Cardiac fibroblast (primary cell): ENCODE measurements around the gene PLA2G15.

Source experiments
- DNase-seq, 2 donors: peaks; one replicate each; pipeline versions ENCODE4 v3.0.0 to v3.0.0-alpha.2; 2010; ENCODE audit warnings: low read depth in 2 of 2
- H3K4me3 ChIP-seq, 2 donors: replicated peaks in 1 of 2; 1 replicate in 1 of 2; 2 replicates in 1 of 2; pipeline ENCODE4 v1.5.1; 2011; ENCODE audit warnings: low read depth in 2 of 2, low read length in 2 of 2, mild to moderate bottlenecking in 2 of 2, moderate library complexity in 1 of 2
- TF ChIP-seq, protein P1 (sequence below): IDR thresholded peaks from one replicate; pipeline ENCODE4 v1.5.1; 2011; ENCODE audit warnings: low read depth, mild to moderate bottlenecking, low read length, inconsistent platforms

The PLA2G15 gene

DNA sequence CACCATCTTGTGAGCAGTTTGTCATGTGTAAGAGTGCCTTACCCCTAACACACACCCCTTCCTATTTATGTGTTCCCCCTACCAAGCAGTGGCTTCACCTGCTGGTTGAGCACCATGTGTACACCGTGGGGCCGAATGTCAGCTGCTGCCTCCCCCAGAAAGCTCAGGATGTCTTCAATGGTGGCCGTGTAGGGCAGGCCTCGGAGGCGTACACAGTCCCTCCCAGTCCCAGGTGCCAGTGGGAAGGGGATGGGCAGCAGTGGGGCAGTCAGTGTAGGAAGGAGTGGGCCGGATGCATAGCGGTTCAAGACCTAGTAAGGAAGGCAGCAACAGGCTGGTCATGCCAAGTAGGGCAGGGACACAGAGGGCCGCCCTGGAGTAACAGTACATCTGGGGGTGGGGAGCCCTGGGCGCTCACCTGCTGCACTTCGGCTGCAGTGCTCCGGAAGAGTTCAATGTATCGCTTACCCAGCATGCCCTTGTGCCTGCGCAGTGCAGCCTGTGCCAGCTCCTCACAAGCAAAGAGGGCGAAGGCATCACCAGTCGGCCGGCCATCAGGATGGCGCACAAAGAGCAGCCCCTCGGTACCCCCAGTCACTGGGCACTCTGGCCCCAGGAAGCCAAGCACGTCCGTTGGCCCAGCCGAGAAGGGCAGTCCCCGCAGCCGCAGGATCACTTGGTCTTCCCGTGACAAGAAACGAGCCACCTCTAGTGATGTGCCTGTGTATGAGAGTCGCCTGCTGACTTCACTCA lies 13.6 kb upstream of the PLA2G15 start:
- no peak overlapping the region for H3K4me3 ChIP-seq
- no peak for DNase-seq
- TF ChIP-seq, protein P1, sequence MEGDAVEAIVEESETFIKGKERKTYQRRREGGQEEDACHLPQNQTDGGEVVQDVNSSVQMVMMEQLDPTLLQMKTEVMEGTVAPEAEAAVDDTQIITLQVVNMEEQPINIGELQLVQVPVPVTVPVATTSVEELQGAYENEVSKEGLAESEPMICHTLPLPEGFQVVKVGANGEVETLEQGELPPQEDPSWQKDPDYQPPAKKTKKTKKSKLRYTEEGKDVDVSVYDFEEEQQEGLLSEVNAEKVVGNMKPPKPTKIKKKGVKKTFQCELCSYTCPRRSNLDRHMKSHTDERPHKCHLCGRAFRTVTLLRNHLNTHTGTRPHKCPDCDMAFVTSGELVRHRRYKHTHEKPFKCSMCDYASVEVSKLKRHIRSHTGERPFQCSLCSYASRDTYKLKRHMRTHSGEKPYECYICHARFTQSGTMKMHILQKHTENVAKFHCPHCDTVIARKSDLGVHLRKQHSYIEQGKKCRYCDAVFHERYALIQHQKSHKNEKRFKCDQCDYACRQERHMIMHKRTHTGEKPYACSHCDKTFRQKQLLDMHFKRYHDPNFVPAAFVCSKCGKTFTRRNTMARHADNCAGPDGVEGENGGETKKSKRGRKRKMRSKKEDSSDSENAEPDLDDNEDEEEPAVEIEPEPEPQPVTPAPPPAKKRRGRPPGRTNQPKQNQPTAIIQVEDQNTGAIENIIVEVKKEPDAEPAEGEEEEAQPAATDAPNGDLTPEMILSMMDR, result no peak

GRCh38 chr16:68232335-68232734 lies 12.8 kb upstream of the PLA2G15 start:
- no peak overlapping the region for H3K4me3 ChIP-seq
- TF ChIP-seq, protein P1, result no peak
- DNase-seq, result no peak

- TF ChIP-seq, protein P1, result no peak
- DNase-seq, result no peak
- H3K4me3 ChIP-seq, result no peak overlapping the region
These were observed 11.9 kb upstream of the PLA2G15 start for GRCh38 chr16:68233085-68233834.

DNA sequence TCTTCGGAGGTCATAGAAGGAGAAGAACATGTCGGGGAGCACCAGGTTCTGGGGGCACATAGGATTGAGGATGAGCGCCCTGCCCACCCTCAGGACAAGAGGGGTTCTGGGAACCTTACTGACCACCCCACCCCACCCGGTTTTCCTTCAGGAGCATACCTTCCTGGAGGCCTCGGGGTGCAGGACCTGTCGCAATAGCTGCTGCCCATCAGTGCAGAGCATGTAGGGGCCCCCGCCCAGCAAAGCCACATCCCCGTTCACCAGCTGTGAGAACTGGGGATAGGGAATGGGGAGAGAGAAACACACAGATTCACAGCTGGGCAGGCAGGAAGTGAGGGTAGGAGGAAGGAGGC lies 11.4 kb upstream of the PLA2G15 start:
- no peak for DNase-seq
- no peak overlapping the region for H3K4me3 ChIP-seq
- TF ChIP-seq, protein P1, result no peak

DNA sequence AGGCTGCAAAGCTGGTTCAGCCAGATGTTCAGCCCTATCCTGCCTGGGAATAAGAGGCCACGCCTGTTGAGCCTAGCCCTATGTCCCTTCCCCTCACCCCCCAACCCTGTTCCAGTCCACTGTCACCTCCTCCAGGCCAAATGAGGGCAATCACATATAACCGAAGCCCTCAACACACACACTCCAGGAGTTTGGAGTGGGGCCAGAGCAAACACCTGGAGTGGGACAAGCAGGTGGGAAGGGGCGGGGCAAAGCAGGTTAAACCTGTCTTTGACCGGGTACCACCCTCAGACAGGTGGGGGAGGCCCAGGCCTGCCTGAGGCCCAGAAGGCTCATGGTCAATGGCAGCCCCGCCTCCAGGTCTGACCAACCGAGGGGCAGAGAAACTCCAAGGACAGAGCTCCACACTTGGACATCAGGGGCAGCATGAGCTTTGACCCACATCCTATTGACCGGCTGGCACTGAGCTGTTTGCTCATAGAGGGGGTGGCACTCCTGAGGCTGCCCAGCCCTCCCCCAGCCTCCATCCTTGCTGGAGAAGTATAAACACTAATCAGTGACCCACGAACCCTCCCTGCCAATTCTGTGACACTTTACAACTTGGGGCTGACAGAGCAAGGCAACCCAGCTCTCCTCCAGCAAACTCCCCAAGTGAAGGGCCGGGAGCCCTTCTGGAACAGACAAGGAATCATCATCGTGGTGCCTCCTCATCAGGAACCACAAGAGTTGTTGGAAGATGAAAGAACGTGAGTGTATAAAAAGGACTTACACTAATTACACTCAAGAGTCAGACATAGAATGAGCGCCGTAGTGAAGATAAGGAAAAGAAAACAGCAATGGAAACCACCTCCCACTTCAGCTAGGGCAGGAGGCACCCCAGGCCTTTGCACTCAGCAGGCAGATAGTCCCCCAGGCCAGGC lies 10.7 kb upstream of the PLA2G15 start:
- peak in 1 of 2 donors; percentile 10 for DNase-seq
- H3K4me3 ChIP-seq, result no peak overlapping the region
- TF ChIP-seq, protein P1, result no peak

- H3K4me3 ChIP-seq, result no peak overlapping the region
- DNase-seq, result no peak
- TF ChIP-seq, protein P1, result no peak
These were observed 9.9 kb upstream of the PLA2G15 start for GRCh38 chr16:68235108-68235886.
